ENCODE measurements around the gene NAIF1. TPM values are rescaled to one million over a fixed set of nuclear protein-coding genes. Genes with fewer than 3 reads are reported as not detected.
"Not testable (repeated sequence)": the region's sequence is repeated elsewhere in the genome, so short reads cannot be mapped to it uniquely, and the experiment has no call there.

NAIF1 gene
- total RNA-seq, 1 donor from 2014 or later, result 14.0 TPM

GRCh38 chr9:128088253-128088945, 21.3 kb upstream of the NAIF1 start:
- intact Hi-C loops (cut with micrococcal nuclease), result no loop called here

- intact Hi-C loops (cut with micrococcal nuclease), result no loop called here
Observed at GRCh38 chr9:128087262-128087661, 20.1 kb upstream of the NAIF1 start.

DNA sequence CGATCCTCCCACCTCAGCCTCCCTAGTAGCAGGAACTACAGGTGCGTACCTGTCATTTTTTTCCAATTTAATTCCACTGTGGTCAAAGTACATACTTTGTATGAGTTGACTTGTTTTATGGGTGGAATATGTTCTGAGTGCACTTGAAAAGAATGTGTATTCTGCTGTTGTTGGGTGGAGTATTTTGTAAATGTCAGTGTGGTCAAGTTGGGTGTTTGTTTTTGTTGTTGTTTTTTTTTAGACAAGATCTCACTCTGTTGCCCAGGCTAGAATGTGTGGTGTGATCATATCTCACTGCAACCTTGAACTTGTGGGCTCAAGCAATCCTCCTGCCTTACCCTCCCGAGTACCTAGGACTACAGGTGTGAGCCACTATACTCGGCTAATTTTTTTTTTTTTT, 18.8 kb upstream of the NAIF1 start:
- intact Hi-C loops (cut with micrococcal nuclease), result no loop called here

DNA sequence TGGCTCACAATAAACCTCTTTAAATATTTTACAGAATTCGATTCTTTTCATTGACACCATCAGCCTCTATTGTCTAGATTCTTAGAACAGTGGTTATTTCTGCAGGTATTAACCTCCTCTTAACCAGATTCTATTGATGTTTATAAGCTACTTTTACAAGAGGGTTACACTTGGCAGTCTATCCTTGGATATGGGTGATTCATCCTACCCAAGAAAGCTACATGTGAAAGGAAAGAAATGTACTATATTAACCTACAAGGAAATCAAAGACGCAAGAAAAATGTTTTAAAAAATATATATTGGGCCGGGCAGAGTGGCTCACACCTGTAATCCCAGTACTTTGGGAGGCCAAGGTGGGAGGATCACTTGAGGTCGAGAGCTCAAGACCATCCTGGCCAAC, 17.6 kb upstream of the NAIF1 start:
- intact Hi-C loops (cut with micrococcal nuclease), result no loop called here

GRCh38 chr9:128082151-128082550, 15.0 kb upstream of the NAIF1 start:
- intact Hi-C loops (cut with micrococcal nuclease), result no loop called here

- intact Hi-C loops (cut with micrococcal nuclease), result no loop called here
Observed at GRCh38 chr9:128081056-128081455, 13.9 kb upstream of the NAIF1 start.

- intact Hi-C loops (cut with micrococcal nuclease), result no loop called here
Observed at GRCh38 chr9:128080206-128080605, 13.1 kb upstream of the NAIF1 start.

GRCh38 chr9:128078504-128079434, 11.6 kb upstream of the NAIF1 start:
- intact Hi-C loops (cut with micrococcal nuclease), result no loop called here

DNA sequence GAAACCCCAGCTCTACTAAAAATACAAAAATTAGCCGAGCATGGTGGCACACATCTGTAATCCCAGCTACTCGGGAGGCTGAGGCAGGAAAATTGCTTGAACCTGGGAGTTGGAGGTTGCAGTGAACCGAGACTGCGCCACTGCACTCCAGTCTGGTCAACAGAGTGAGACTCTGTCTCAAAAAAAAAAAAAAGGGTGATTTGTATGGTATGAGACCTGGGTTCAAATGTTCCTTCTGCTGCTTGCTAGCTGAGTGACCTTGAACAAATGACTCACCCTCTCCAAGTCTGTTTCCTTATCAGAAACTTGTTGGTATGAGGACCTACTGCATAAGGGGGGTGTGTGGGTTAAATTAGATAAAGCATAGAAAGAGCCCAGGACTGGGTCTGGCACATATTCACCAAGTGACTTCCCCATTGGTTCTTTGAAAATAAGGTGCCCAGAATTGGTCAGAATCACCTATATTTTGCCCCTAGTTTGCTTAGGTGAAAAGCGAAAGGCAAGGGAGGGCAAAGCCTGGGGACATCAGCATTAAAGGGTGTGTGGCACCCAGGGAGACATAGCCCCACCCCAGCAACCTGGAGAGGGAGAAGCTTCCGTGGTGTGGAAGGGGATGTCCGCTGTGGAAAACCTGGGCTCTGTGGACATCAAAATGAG, 10.9 kb upstream of the NAIF1 start:
- intact Hi-C loops (cut with micrococcal nuclease), result no loop called here

DNA sequence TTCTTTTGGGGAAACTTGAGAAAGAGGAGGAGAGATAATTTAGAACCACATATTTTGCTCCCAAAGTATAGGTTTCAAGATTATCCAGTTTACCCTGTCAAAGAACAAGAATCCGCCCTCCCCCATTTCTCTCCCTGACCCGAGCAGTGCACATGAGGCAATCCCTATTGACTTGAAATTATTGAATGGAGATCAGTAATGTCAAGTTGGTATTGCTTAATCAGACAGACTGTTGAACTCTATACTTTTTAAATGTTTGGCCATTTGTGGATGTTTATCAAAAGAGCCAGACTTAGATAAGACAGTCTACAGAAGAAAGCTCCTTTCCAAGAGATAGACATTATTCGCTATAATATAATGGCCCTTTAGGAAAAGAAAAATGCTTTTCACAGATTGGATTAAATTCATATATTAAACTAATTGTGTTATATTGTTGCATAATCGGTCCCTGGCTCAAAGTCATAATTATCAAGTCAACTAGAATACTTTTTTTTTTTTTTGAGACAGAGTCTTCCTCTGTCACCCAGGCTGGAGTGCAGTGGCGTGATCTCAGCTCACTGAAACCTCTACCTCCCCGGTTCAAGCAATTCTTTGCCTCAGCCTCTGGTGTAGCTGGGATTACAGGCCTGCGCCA, 6.2 kb upstream of the NAIF1 start:
- intact Hi-C loops (cut with micrococcal nuclease), result no loop called here

GRCh38 chr9:128072144-128073021, 5.3 kb upstream of the NAIF1 start:
- intact Hi-C loops (cut with micrococcal nuclease), result no loop called here

DNA sequence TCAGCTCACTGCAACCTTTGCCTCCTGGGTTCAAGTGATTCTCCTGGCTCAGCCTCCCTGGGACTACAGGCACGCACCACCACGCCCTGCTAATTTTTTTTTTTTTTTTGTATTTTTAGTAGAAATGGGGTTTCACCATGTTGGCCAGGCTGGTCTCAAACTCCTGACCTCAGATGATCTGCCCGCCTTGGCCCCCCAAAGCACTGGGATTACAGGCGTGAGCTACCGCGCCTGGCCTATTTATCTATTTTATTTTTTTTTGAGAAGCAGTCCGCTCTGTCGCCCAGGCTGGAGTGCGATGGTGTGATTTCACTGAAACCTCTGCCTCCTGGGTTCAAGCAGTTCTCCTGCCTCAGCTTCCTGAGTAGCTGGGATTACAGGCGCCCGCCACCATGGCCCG, 4.4 kb upstream of the NAIF1 start:
- intact Hi-C loops (cut with micrococcal nuclease), result not testable (repeated sequence)

DNA sequence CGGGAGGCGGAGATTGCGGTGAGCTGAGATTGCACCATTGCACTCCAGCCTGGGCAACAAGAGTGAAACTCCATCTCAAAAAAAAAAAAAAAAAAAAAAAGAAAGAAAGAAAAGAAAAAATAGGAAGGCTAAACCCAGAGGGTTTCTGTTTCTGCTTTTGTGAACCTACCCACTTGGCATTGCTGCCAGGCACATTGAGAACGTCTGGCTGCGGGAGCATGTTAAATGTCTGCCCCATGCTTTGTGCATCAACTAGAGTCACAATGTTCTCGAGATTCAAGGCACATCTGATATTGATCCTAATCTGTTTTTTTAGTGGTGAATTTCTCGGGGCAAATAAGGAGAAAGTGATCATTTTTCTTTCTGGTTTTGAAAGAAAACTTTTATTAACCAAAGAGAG, 3.8 kb upstream of the NAIF1 start:
- intact Hi-C loops (cut with micrococcal nuclease), result no loop called here

DNA sequence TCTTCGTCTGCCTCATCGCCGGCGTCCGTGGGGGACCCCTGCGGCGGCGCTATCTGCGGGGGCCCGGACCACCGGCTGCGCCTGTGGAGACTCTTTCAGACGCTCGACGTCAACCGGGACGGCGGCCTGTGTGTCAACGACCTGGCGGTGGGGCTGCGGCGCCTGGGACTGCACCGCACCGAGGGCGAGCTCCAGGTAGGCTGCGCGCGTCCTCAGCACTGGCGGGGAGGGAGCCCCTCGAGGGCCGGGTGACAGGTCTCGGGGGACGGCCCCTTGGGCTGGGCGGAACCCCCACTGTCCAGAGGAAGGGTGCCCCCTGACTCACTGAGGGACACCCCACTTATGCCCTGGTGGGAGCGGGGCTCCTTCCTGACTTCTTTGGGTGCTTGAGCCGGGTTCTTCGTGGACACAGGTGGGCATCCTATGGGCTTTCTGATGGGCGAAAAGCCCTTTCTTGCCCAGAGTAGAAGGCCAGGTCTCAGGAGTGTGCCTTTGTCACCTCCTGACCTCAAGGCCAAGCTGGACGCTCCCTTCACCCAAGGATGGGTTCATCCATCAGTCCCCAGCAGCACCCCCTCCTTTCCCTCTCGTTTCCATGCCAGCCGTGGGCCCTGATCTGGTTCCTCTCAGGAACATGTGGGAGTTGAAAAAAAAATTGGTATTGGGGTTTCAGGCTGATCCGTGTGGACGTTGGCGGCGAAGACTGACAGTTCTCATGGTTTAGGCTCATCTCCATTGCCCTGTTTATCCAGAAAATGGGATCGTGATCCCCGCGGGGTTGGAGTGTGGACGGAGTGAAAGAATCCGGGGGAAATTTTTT, 1.5 kb upstream of the NAIF1 start:
- intact Hi-C loops (cut with micrococcal nuclease), result loop anchor here (10.0 kb wide), 1 partner anchor 1344 kb away; no protein-coding TSS in a partner anchor

DNA sequence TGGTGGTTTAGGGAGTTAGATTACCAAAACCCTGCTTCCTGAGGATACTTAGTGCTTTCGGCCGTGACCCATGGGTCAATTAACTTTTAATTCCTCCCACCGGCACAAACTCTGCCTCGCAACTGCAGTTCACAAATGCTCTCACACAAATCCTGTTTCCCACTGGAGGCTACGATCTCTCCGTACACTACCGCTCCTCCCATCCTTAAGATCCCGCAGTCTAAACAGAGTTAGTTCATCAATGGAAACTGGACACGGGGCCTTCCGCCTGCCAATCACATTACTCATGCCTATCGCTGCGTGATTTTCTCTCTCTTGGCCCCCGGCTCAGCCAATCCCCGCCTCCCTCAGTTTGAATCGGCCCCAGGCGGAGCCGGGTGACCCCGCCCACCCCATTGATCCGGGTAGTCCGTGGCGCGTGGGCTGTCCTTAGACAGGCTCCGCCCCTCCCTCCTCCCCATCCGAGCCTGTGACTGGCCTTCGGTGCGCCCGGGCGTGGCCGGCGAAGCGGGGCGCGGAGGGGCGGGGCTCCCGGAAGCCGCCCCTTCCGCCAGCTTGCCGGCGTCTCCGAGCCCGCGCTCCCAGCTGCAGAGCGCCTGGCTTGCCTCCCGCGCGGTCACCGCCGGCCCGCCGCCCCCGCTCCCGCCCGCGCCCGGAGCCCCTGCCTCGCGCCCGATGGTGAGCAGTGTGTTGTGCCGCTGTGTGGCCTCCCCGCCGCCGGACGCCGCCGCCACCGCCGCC, 695 bp upstream of the NAIF1 start, which contains the start of gene SLC25A25:
TSS of gene SLC25A25 (plus strand) at position 588 of the 741 bp plus-strand sequence. CDS start at position 676, 88 bp downstream.
- intact Hi-C loops (cut with micrococcal nuclease), result loop anchor here (1.0 to 10.0 kb wide), 6 partner anchors 26 to 1343 kb away; partner anchors contain the start of genes BBLN and SLC2A8

DNA sequence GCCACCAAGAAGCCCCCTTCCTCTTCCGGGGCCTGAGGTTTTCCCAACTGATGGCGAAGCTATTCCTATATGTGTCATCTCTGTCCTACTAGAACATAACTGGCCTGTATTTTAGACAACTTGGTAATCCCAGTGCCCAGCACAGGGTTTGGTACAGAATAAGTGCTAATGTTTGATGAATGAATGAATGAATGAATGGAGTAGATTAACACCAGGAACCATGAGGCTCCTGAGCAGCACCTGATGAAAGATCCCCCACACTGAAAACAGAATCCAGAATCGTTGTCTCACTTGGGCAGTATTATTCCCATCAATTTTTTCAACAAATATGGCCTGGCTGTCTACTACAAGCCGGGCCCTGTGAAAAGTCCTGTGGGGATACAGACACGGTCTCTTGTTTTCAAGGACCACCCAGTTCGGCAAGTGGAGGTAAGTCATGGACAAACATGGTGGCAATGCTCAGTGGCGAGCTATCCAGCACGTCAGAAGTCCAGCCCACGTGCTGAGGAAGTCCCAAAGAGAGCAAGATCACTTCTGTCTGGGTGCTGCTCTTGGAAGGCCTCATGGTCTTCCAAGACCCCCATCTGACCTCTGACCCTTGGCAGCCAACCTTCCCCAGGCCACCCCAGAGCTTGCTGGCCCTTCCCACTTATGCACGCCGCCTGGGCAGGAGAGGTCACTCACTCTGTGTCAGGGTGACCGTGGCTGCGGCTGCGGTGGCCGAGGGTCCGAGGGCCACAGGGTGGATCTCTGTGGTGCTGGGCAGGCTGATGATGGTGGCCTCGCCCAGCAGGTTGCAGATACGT, 1.0 kb downstream of the NAIF1 start:
- intact Hi-C loops (cut with micrococcal nuclease), result loop anchor here (2.0 to 10.0 kb wide), 3 partner anchors 51 to 1341 kb away; partner anchors contain the start of gene SLC2A8
